Mammary epithelial cell (primary cell): Measurements from ENCODE around the gene HS3ST5.

ENCODE experiments used
- CTCF ChIP-seq, 2 donors: IDR thresholded peaks in 1 of 2; conservative IDR thresholded peaks in 1 of 2; 2 replicates each; pipeline ENCODE4 v1.5.1; 2011 to 2012; ENCODE audit warnings: inconsistent platforms in 2 of 2, low read length in 2 of 2, mild to moderate bottlenecking in 2 of 2, control low read depth in 1 of 2, low read depth in 1 of 2; ENCODE audit not compliant: insufficient read depth in 1 of 2; ENCODE audit errors: extremely low read depth in 1 of 2
- EZH2 ChIP-seq: IDR thresholded peaks from 2 replicates; pipeline ENCODE4 v1.6.1; 2012; ENCODE audit warnings: low read length, inconsistent platforms, borderline replicate concordance

GRCh38 chr6:114346451-114346850 is 3.6 kb upstream of the HS3ST5 start:
- TF ChIP-seq CTCF (conservative IDR thresholded peaks at IDR 0.05 in 1 of 2, IDR thresholded peaks at IDR 0.05 in 1 of 2; ENCODE audit: extremely low read depth in 1 of 2, insufficient read depth in 1 of 2, low read depth in 1 of 2, low read length in 2 of 2) (no peak), EZH2 (no peak)
